EL (cell line): ENCODE results near the gene DIO2.
A peak's percentile ranks its signal among the peaks of the same experiment; 100 is the strongest.

Experiments
- DNase-seq: peaks from one replicate; pipeline ENCODE4 v3.0.0-alpha.2; 2016

DIO2 gene

GRCh38 chr14:80211153-80212022, at the start of gene DIO2:
TSS of gene DIO2 (minus strand) at chr14:80211504. CDS start at chr14:80211472, 32 bp downstream.
- DNase-seq: peak; percentile 74

GRCh38 chr14:80260645-80261044, 49.3 kb upstream of the DIO2 start:
- DNase-seq: no peak

- DNase-seq: no peak
Measured at GRCh38 chr14:80239631-80240030, 28.3 kb upstream of the DIO2 start.

GRCh38 chr14:80237143-80237542, 25.8 kb upstream of the DIO2 start:
- DNase-seq: no peak

GRCh38 chr14:80233470-80234089, 22.3 kb upstream of the DIO2 start:
- DNase-seq: no peak

GRCh38 chr14:80231702-80232101, 20.4 kb upstream of the DIO2 start:
- no peak for DNase-seq

- no peak for DNase-seq
Measured at GRCh38 chr14:80223696-80224465, 12.6 kb upstream of the DIO2 start.

GRCh38 chr14:80216818-80217217, 5.5 kb upstream of the DIO2 start:
- no peak for DNase-seq

- DNase-seq: no peak
Measured at GRCh38 chr14:80215756-80216581, 4.7 kb upstream of the DIO2 start.

GRCh38 chr14:80215081-80215480, 3.8 kb upstream of the DIO2 start:
- DNase-seq: peak; percentile 18

- peak; percentile 80 for DNase-seq
Measured at GRCh38 chr14:80213602-80214001, 2.3 kb upstream of the DIO2 start.

- peak; percentile 80 for DNase-seq
Measured at GRCh38 chr14:80212023-80212397, 706 bp upstream of the DIO2 start.

GRCh38 chr14:80208461-80208860, 2.8 kb downstream of the DIO2 start:
- DNase-seq: no peak

GRCh38 chr14:80206351-80207080, 4.8 kb downstream of the DIO2 start:
- peak; percentile 21 for DNase-seq

- no peak for DNase-seq
Measured at GRCh38 chr14:80202888-80203562, 8.3 kb downstream of the DIO2 start.

- no peak for DNase-seq
Measured at GRCh38 chr14:80200093-80200492, 11.2 kb downstream of the DIO2 start.

GRCh38 chr14:80188571-80188970, 22.7 kb downstream of the DIO2 start:
- no peak for DNase-seq

GRCh38 chr14:80186301-80186800, 25.0 kb downstream of the DIO2 start:
- no peak for DNase-seq

GRCh38 chr14:80176893-80177292, 34.4 kb downstream of the DIO2 start:
- no peak for DNase-seq

- DNase-seq: peak; percentile 54
Measured at GRCh38 chr14:80172375-80173051, 38.8 kb downstream of the DIO2 start.
